ENCODE measurements around the gene TMED1.

Gene TMED1

DNA sequence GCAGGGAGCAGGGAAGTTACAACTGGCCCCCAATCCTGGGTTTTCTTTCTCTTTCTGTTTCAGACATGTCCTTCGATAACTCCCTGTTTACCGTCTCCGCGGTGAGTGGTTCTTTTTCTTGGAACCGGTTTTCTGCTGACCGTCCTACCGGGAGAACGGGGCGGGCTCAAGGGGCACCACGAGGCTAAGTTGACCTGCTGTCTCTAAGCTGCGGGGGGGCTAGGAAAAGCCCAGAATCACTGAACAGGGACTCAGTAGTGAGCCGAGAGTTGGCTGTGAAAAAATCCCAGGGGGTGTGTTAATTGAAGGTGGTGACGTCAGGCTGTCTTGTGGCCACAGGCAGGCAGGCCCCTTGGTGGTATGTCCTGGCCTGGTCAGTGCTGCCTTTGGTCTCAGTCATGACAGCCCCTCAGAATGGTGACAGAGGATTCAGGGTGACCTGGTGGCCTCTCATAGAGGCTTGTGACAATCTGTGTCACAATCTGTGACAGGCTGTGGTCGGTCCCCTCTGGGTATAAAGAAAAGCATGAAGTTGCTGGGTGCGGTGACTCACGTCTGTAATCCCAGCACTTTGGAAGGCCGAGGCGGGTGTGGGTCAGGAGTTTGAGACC, 27.2 kb upstream of the TMED1 start:
- TF ChIP-seq, protein P1, sequence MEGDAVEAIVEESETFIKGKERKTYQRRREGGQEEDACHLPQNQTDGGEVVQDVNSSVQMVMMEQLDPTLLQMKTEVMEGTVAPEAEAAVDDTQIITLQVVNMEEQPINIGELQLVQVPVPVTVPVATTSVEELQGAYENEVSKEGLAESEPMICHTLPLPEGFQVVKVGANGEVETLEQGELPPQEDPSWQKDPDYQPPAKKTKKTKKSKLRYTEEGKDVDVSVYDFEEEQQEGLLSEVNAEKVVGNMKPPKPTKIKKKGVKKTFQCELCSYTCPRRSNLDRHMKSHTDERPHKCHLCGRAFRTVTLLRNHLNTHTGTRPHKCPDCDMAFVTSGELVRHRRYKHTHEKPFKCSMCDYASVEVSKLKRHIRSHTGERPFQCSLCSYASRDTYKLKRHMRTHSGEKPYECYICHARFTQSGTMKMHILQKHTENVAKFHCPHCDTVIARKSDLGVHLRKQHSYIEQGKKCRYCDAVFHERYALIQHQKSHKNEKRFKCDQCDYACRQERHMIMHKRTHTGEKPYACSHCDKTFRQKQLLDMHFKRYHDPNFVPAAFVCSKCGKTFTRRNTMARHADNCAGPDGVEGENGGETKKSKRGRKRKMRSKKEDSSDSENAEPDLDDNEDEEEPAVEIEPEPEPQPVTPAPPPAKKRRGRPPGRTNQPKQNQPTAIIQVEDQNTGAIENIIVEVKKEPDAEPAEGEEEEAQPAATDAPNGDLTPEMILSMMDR (IDR thresholded peaks at IDR 0.05; ENCODE audit: low read length), result no peak
- no peak for TF ChIP-seq EZH2 (IDR thresholded peaks at IDR 0.05; ENCODE audit: borderline replicate concordance, low read length)
- no peaks in the 10 kb centered on the region for H4K20me1 ChIP-seq (ENCODE audit: insufficient read depth, low read length)
- no peak overlapping the region for H3K4me3 ChIP-seq (ENCODE audit: low read depth, low read length, poor library complexity, severe bottlenecking)
- H3K27me3 ChIP-seq (ENCODE audit: insufficient read depth, low read length), result no peaks in the 10 kb centered on the region
- H2AFZ ChIP-seq (ENCODE audit: low read length), result no peak overlapping the region
- no peak overlapping the region for H3K4me2 ChIP-seq (ENCODE audit: low read length)
- H3K27ac ChIP-seq (ENCODE audit: low read depth, low read length, poor library complexity, severe bottlenecking), result no peak overlapping the region
- no peaks in the 10 kb centered on the region for H3K9me3 ChIP-seq (ENCODE audit: low read length)
- H3K9me2 ChIP-seq (ENCODE audit: low read depth, low read length), result no peaks in the 10 kb centered on the region
- H3F3A ChIP-seq (ENCODE audit: insufficient read depth, low read length), result no peaks in the 10 kb centered on the region
- H3K79me2 ChIP-seq (ENCODE audit: insufficient read depth, low read length), result no peaks in the 10 kb centered on the region
- H3K36me3 ChIP-seq (ENCODE audit: insufficient read depth, low read length), result no peaks in the 10 kb centered on the region
- peaks cover 32% of the 10 kb centered on the region for H3K4me1 ChIP-seq (ENCODE audit: insufficient read depth, low read length, severe bottlenecking)
- H3K9ac ChIP-seq (ENCODE audit: low read length), result no peak overlapping the region

DNA sequence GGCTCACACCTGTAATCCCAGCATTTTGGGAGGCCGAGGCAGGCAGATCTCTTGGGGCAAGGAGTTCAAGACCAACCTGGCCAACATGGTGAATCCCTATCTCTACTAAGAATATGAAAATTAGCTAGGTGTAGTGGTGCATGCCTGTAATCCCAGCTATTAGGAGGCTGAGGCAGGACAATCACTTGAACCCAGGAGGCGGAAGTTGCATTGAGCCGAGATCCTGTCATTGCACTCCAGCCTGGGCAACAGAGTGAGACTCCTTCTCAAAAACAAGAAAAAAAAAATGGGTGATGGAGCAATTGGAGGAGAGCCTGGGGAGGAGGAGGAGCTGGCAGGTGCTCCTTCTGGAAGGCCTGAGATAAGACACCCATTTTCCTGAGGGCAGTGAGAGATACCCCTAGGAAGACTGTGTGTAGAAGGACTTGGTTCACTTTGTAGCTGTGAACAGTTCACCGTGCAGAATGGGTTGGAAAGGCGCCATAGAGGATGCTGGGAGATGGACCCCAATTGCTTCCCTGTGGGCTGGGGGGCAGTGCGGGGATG, 26.6 kb upstream of the TMED1 start:
- no peak overlapping the region for H3K4me2 ChIP-seq (ENCODE audit: low read length)
- H3K4me1 ChIP-seq (ENCODE audit: insufficient read depth, low read length, severe bottlenecking), result peaks cover 26% of the 10 kb centered on the region
- H3K27me3 ChIP-seq (ENCODE audit: insufficient read depth, low read length), result no peaks in the 10 kb centered on the region
- H3K79me2 ChIP-seq (ENCODE audit: insufficient read depth, low read length), result no peaks in the 10 kb centered on the region
- H3F3A ChIP-seq (ENCODE audit: insufficient read depth, low read length), result no peaks in the 10 kb centered on the region
- H3K36me3 ChIP-seq (ENCODE audit: insufficient read depth, low read length), result no peaks in the 10 kb centered on the region
- H3K27ac ChIP-seq (ENCODE audit: low read depth, low read length, poor library complexity, severe bottlenecking), result no peak overlapping the region
- H3K9me2 ChIP-seq (ENCODE audit: low read depth, low read length), result no peaks in the 10 kb centered on the region
- no peaks in the 10 kb centered on the region for H4K20me1 ChIP-seq (ENCODE audit: insufficient read depth, low read length)
- no peak overlapping the region for H3K4me3 ChIP-seq (ENCODE audit: low read depth, low read length, poor library complexity, severe bottlenecking)
- no peaks in the 10 kb centered on the region for H3K9me3 ChIP-seq (ENCODE audit: low read length)
- H3K9ac ChIP-seq (ENCODE audit: low read length), result no peak overlapping the region
- no peak overlapping the region for H2AFZ ChIP-seq (ENCODE audit: low read length)
- TF ChIP-seq, protein P1 (IDR thresholded peaks at IDR 0.05; ENCODE audit: low read length), result no peak
- TF ChIP-seq EZH2 (IDR thresholded peaks at IDR 0.05; ENCODE audit: borderline replicate concordance, low read length), result no peak

DNA sequence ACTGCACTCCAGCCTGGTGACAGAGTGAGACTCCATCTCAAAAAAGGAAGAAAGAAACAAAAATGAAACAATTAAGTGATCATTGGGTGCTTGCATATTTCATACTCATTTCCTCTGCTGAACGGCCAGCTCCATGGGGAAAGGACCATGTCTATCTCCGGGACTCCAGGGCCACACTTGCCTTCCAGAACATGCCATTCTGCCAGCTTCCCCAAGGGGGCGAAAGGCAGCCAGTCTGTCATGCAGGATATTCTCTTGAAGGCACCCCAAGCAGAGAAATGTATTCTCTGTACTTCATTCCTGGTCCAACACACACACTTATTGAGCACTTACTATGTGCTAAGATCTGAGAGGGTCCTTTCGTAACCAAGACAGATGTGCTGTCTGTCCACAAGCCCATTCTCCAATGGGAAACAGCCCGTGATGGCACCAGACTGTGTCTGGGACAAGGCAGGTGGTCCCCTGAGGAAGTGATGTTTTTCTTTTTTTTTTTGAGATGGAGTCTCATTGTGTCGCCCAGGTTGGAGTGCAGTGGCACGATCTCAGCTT, 25.2 kb upstream of the TMED1 start:
- H2AFZ ChIP-seq (ENCODE audit: low read length), result no peak overlapping the region

More for the DNA sequence above, 25.2 kb upstream of the TMED1 start:
- H3K4me3 ChIP-seq (ENCODE audit: low read depth, low read length, poor library complexity, severe bottlenecking), result no peak overlapping the region
- H3K9me2 ChIP-seq (ENCODE audit: low read depth, low read length), result no peaks in the 10 kb centered on the region
- TF ChIP-seq EZH2 (IDR thresholded peaks at IDR 0.05; ENCODE audit: borderline replicate concordance, low read length), result no peak
- TF ChIP-seq, protein P1 (IDR thresholded peaks at IDR 0.05; ENCODE audit: low read length), result peak; percentile 63
- H4K20me1 ChIP-seq (ENCODE audit: insufficient read depth, low read length), result no peaks in the 10 kb centered on the region
- peaks cover 19% of the 10 kb centered on the region for H3K4me1 ChIP-seq (ENCODE audit: insufficient read depth, low read length, severe bottlenecking)
- H3K27me3 ChIP-seq (ENCODE audit: insufficient read depth, low read length), result no peaks in the 10 kb centered on the region
- H3K4me2 ChIP-seq (ENCODE audit: low read length), result no peak overlapping the region
- no peak overlapping the region for H3K9ac ChIP-seq (ENCODE audit: low read length)
- H3K36me3 ChIP-seq (ENCODE audit: insufficient read depth, low read length), result no peaks in the 10 kb centered on the region
- H3K79me2 ChIP-seq (ENCODE audit: insufficient read depth, low read length), result no peaks in the 10 kb centered on the region
- no peaks in the 10 kb centered on the region for H3K9me3 ChIP-seq (ENCODE audit: low read length)
- no peaks in the 10 kb centered on the region for H3F3A ChIP-seq (ENCODE audit: insufficient read depth, low read length)
- H3K27ac ChIP-seq (ENCODE audit: low read depth, low read length, poor library complexity, severe bottlenecking), result no peak overlapping the region

All from OCI-LY1 (cell line).